ENCODE measurements around the gene PRR27. TPM values are rescaled to one million over a fixed set of nuclear protein-coding genes. Genes with fewer than 3 reads are reported as not detected.

The PRR27 gene
- not detected for polyA plus RNA-seq (2013, experiment 1 of 2)
- polyA plus RNA-seq (2013, experiment 2 of 2) = not detected

DNA sequence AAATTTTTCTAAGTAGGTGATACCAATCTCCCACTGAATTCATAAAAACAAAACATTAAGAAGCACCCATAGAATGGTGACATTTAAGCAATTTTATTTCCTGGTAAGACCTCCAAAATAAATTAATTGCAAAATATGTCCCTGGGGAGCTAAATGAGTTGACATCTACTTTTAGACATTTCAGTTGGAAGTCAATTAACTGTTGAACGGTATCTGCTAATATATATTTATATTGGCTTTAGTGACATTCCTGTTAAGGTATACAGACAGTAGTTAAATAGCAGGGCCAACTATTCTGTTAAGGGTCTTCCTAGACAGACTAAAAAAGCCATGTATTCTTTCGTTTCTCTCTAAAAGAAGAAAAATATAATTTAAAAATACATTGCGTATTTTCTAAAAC, at the start of gene PRR27:
Gene PRR27 (plus strand): TSS at position 301 of the 400 bp plus-strand sequence. CDS start 139 bp downstream, outside the sequence.
- no CpG with 5 or more reads among the region's 3 CpGs for WGBS, 2 experiments (ENCODE audit: insufficient coverage in 2 of 2)
- no peak within 1 kb of the TSS for H3K27ac ChIP-seq (ENCODE audit: low read depth, low read length, severe bottlenecking)
- H3K9me3 ChIP-seq (ENCODE audit: control insufficient read depth, low read length) = no peaks in the 10 kb centered on the region
- H3K36me3 ChIP-seq (ENCODE audit: control insufficient read depth, insufficient read depth, low read length) = no peaks in the 10 kb centered on the region
- H3K4me1 ChIP-seq (ENCODE audit: control insufficient read depth, insufficient read depth, low read length, poor library complexity, severe bottlenecking) = no peaks in the 10 kb centered on the region
- H3K4me3 ChIP-seq (ENCODE audit: extremely low read depth, insufficient read depth, low read length, poor library complexity, severe bottlenecking) = no peak within 1 kb of the TSS

DNA sequence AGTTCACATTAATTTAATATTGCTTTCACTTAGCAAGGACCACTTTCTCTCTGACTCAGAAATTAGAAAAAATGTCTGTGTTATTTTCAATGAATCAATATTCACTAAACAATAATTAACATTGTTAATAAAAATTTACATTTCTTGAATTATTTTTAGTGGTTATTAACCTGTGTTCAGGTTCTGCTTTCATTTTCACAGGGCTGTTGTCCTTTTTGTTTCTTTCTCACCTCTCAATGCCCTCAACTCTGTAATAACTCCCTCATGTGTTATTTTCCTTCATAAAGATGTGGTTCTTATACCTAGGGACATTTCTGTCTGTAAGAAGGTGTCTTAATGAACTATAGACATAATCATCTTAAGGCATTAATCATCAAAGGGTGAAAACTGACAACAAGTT, 43.1 kb upstream of the PRR27 start:
- no peaks in the 10 kb centered on the region for H3K4me1 ChIP-seq (ENCODE audit: control insufficient read depth, insufficient read depth, low read length, poor library complexity, severe bottlenecking)
- H3K9me3 ChIP-seq (ENCODE audit: control insufficient read depth, low read length) = no peaks in the 10 kb centered on the region
- no peak overlapping the region for H3K4me3 ChIP-seq (ENCODE audit: extremely low read depth, insufficient read depth, low read length, poor library complexity, severe bottlenecking)
- H3K27ac ChIP-seq (ENCODE audit: low read depth, low read length, severe bottlenecking) = no peak overlapping the region
- no peaks in the 10 kb centered on the region for H3K36me3 ChIP-seq (ENCODE audit: control insufficient read depth, insufficient read depth, low read length)

- H3K9me3 ChIP-seq (ENCODE audit: control insufficient read depth, low read length) = no peaks in the 10 kb centered on the region
- H3K36me3 ChIP-seq (ENCODE audit: control insufficient read depth, insufficient read depth, low read length) = no peaks in the 10 kb centered on the region
- no peaks in the 10 kb centered on the region for H3K4me1 ChIP-seq (ENCODE audit: control insufficient read depth, insufficient read depth, low read length, poor library complexity, severe bottlenecking)
- H3K27ac ChIP-seq (ENCODE audit: low read depth, low read length, severe bottlenecking) = no peak overlapping the region
- WGBS, 2 experiments (ENCODE audit: insufficient coverage in 2 of 2) = no CpG with 5 or more reads among the region's 1 CpG
- no peak overlapping the region for H3K4me3 ChIP-seq (ENCODE audit: extremely low read depth, insufficient read depth, low read length, poor library complexity, severe bottlenecking)
Observed at GRCh38 chr4:70113656-70114055, 40.4 kb upstream of the PRR27 start.

DNA sequence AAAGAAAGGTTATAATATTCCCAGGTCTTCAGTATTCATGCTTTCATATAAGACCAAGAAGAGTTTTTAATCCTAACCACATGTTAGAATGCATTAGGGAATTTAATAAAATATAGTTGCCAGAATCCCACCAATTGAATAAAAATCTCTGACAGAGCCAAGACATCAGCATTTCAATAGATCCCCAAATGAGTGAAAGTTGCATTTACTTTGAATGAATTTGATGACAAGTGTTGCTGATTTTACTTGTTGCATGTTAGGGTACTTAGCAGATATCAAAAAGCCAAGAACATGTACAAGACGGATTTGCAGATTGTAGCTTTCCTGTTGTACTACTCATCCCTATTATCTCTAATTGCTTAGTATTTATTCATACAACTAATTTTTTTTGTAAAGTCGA, 39.9 kb upstream of the PRR27 start:
- H3K36me3 ChIP-seq (ENCODE audit: control insufficient read depth, insufficient read depth, low read length) = no peaks in the 10 kb centered on the region
- no peaks in the 10 kb centered on the region for H3K4me1 ChIP-seq (ENCODE audit: control insufficient read depth, insufficient read depth, low read length, poor library complexity, severe bottlenecking)
- 60% methylated on average over 1 of the region's 2 CpGs; no CpG with 5 or more reads in 1 of the 2 experiments for WGBS, 2 experiments (ENCODE audit: insufficient coverage in 2 of 2)
- H3K9me3 ChIP-seq (ENCODE audit: control insufficient read depth, low read length) = no peaks in the 10 kb centered on the region
- no peak overlapping the region for H3K27ac ChIP-seq (ENCODE audit: low read depth, low read length, severe bottlenecking)
- H3K4me3 ChIP-seq (ENCODE audit: extremely low read depth, insufficient read depth, low read length, poor library complexity, severe bottlenecking) = no peak overlapping the region

DNA sequence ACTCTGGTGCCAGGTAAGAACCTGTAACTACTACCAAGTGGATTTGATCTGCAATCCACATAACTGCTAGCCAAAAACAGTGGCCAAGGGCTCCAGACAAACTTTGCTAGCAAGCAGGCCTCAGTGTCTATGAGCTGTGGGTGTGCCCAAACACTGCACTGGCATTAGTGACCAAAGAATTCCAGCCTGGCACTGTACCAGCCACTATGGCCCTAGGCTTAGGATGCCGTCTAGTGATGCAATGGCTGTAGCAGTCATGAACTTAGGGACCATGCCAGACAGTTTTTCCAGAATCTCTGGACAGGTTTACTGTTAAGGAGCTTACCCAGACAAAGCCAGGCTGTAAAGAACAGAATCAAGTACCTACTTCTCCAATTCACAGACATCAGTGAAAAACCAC, 33.7 kb upstream of the PRR27 start:
- Histone ChIP-seq H3K4me1 (ENCODE audit: control insufficient read depth, insufficient read depth, low read length, poor library complexity, severe bottlenecking) (no peaks in the 10 kb centered on the region), H3K27ac (ENCODE audit: low read depth, low read length, severe bottlenecking) (no peak overlapping the region), H3K36me3 (ENCODE audit: control insufficient read depth, insufficient read depth, low read length) (no peaks in the 10 kb centered on the region), H3K4me3 (ENCODE audit: extremely low read depth, insufficient read depth, low read length, poor library complexity, severe bottlenecking) (no peak overlapping the region), H3K9me3 (ENCODE audit: control insufficient read depth, low read length) (no peaks in the 10 kb centered on the region)
- 83 to 100% methylated on average over 1 of the region's 1 CpG for WGBS, 2 experiments (ENCODE audit: insufficient coverage in 2 of 2)

- Histone ChIP-seq H3K4me3 (ENCODE audit: extremely low read depth, insufficient read depth, low read length, poor library complexity, severe bottlenecking) (no peak overlapping the region), H3K9me3 (ENCODE audit: control insufficient read depth, low read length) (no peaks in the 10 kb centered on the region), H3K27ac (ENCODE audit: low read depth, low read length, severe bottlenecking) (no peak overlapping the region), H3K4me1 (ENCODE audit: control insufficient read depth, insufficient read depth, low read length, poor library complexity, severe bottlenecking) (no peaks in the 10 kb centered on the region), H3K36me3 (ENCODE audit: control insufficient read depth, insufficient read depth, low read length) (no peaks in the 10 kb centered on the region)
- whole genome bisulfite sequencing, 2 experiments (ENCODE audit: insufficient coverage in 2 of 2) = 87% methylated on average over 11 to 13 of the region's 15 CpGs
Observed at GRCh38 chr4:70133473-70133872, 20.6 kb upstream of the PRR27 start.

DNA sequence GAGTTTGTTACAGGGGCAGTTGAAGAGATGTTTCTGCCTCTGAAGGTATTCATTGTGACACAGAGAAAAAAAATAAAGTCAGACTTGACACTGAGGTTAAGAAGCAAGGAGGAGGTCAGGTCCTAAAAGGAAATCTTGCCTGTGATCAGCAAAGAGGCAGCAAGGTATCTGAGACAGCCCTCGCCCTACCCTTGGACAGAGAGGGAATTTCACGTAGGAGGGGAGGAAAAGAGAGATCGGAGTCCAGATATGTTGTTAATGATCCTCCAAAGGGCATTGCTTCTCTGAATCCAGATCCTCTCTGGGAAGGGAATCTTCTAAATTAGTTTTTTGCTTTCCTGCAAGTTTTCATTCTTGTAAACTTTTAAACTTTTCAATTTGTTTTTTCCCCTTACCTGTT, 15.3 kb upstream of the PRR27 start:
- no peak overlapping the region for H3K27ac ChIP-seq (ENCODE audit: low read depth, low read length, severe bottlenecking)
- H3K4me3 ChIP-seq (ENCODE audit: extremely low read depth, insufficient read depth, low read length, poor library complexity, severe bottlenecking) = no peak overlapping the region
- 90% methylated on average over 2 to 3 of the region's 3 CpGs for WGBS, 2 experiments (ENCODE audit: insufficient coverage in 2 of 2)
- no peaks in the 10 kb centered on the region for H3K9me3 ChIP-seq (ENCODE audit: control insufficient read depth, low read length)
- no peaks in the 10 kb centered on the region for H3K4me1 ChIP-seq (ENCODE audit: control insufficient read depth, insufficient read depth, low read length, poor library complexity, severe bottlenecking)
- H3K36me3 ChIP-seq (ENCODE audit: control insufficient read depth, insufficient read depth, low read length) = no peaks in the 10 kb centered on the region

DNA sequence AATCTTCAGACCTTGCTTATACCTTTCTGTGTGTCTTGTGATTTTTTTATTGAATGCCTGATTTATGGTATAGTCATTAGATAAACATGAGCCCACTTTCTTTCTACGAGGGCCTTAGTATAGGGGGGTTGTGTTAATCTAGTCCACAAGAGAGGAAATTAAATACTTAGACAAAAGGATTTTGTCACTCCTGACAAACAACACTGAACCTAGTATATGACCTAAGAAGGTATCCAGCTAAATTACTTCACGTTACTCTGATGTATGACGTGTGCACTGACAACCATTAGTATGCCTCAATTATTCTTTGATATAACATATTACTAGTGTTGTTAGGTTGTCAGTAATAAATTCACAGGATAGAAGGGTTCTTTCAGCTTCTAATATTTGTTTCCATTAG, 2.8 kb upstream of the PRR27 start:
- Histone ChIP-seq H3K27ac (ENCODE audit: low read depth, low read length, severe bottlenecking) (no peak overlapping the region), H3K4me1 (ENCODE audit: control insufficient read depth, insufficient read depth, low read length, poor library complexity, severe bottlenecking) (no peaks in the 10 kb centered on the region), H3K9me3 (ENCODE audit: control insufficient read depth, low read length) (no peaks in the 10 kb centered on the region), H3K36me3 (ENCODE audit: control insufficient read depth, insufficient read depth, low read length) (no peaks in the 10 kb centered on the region), H3K4me3 (ENCODE audit: extremely low read depth, insufficient read depth, low read length, poor library complexity, severe bottlenecking) (no peak overlapping the region)
- WGBS, 2 experiments (ENCODE audit: insufficient coverage in 2 of 2) = no CpG with 5 or more reads among the region's 3 CpGs

DNA sequence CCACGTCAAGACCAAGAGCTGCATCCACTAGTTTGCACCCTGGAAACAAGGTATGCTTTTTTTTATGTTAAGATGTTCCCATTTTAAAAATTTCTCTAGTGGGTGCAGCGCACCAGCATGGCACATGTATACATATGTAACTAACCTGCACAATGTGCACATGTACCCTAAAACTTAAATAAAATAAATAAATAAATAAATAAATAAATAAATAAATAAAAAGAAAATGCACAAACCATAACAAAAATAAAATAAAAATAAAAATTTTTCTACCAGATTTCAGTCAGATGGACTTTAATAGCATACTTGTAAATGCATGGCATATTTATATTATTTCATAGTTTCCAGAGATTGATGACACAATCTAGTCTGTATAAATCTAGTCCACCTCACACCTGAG, 1.9 kb upstream of the PRR27 start:
- WGBS, 2 experiments (ENCODE audit: insufficient coverage in 2 of 2) = no CpG with 5 or more reads among the region's 2 CpGs
- Histone ChIP-seq H3K27ac (ENCODE audit: low read depth, low read length, severe bottlenecking) (no peak overlapping the region), H3K9me3 (ENCODE audit: control insufficient read depth, low read length) (no peaks in the 10 kb centered on the region), H3K4me3 (ENCODE audit: extremely low read depth, insufficient read depth, low read length, poor library complexity, severe bottlenecking) (no peak overlapping the region), H3K36me3 (ENCODE audit: control insufficient read depth, insufficient read depth, low read length) (no peaks in the 10 kb centered on the region), H3K4me1 (ENCODE audit: control insufficient read depth, insufficient read depth, low read length, poor library complexity, severe bottlenecking) (no peaks in the 10 kb centered on the region)

GRCh38 chr4:70158576-70158975, 4.5 kb downstream of the PRR27 start:
- H3K4me3 ChIP-seq (ENCODE audit: extremely low read depth, insufficient read depth, low read length, poor library complexity, severe bottlenecking) = no peak overlapping the region
- no peaks in the 10 kb centered on the region for H3K4me1 ChIP-seq (ENCODE audit: control insufficient read depth, insufficient read depth, low read length, poor library complexity, severe bottlenecking)
- WGBS, 2 experiments (ENCODE audit: insufficient coverage in 2 of 2) = 70% methylated on average over 2 of the region's 2 CpGs; no CpG with 5 or more reads in 1 of the 2 experiments

DNA sequence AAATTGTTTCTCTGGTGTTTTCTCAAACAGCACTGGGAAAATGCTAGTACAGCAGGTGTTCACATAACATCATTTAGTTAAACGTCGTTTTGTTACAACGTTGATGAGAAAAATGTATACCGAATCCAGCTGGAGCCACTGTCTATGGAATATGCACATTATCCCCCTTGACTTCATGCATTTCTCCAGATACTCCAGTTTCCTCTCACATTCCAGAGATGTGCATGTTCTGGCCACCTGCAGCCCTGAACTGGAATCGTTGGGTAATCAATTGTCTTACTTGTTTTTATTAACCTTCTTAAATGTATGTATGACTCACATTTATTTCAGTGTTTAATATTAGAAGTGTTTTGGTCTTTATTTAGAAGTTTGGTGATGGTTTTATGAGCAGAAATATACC, 23.1 kb downstream of the PRR27 start:
- no peaks in the 10 kb centered on the region for H3K4me1 ChIP-seq (ENCODE audit: control insufficient read depth, insufficient read depth, low read length, poor library complexity, severe bottlenecking)
- no peaks in the 10 kb centered on the region for H3K36me3 ChIP-seq (ENCODE audit: control insufficient read depth, insufficient read depth, low read length)
- no peaks in the 10 kb centered on the region for H3K9me3 ChIP-seq (ENCODE audit: control insufficient read depth, low read length)
- 73 to 97% methylated on average over 4 of the region's 5 CpGs for WGBS, 2 experiments (ENCODE audit: insufficient coverage in 2 of 2)
- no peak overlapping the region for H3K4me3 ChIP-seq (ENCODE audit: extremely low read depth, insufficient read depth, low read length, poor library complexity, severe bottlenecking)
- no peak overlapping the region for H3K27ac ChIP-seq (ENCODE audit: low read depth, low read length, severe bottlenecking)

More at GRCh38 chr4:70158576-70158975, 4.5 kb downstream of the PRR27 start:
- H3K27ac ChIP-seq (ENCODE audit: low read depth, low read length, severe bottlenecking) = no peak overlapping the region
- H3K9me3 ChIP-seq (ENCODE audit: control insufficient read depth, low read length) = no peaks in the 10 kb centered on the region
- no peaks in the 10 kb centered on the region for H3K36me3 ChIP-seq (ENCODE audit: control insufficient read depth, insufficient read depth, low read length)

Data from mesodermal cell (in vitro differentiated cells).